GM18498 (cell line): ENCODE measurements around the gene KMO.

Experiments
- ATAC-seq: cut with Tn5 transposase; IDR thresholded peaks from one replicate; pipeline ENCODE4 v1.9.1; 2021; ENCODE audit warnings: mild to moderate bottlenecking, moderate library complexity; ENCODE audit not compliant: unreplicated experiment

KMO gene

DNA sequence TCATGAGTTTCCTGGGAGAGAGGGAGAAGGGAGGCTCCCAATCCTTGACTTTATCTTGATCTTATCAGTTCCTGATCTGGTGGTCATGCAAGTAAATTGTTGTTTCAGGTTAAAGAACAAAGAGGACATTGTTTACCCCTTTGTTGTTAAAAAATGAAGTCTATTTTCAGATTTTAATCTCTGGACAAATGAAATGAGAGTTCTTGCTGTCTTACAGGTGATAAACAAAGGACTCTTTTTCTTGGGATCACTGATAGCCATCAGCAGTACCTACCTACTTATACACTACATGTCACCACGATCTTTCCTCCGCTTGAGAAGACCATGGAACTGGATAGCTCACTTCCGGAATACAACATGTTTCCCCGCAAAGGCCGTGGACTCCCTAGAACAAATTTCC, 59.6 kb downstream of the KMO start:
- no peak for ATAC-seq

GRCh38 chr1:241592273-241592958, 60.2 kb downstream of the KMO start:
- ATAC-seq, result peak; percentile 69

DNA sequence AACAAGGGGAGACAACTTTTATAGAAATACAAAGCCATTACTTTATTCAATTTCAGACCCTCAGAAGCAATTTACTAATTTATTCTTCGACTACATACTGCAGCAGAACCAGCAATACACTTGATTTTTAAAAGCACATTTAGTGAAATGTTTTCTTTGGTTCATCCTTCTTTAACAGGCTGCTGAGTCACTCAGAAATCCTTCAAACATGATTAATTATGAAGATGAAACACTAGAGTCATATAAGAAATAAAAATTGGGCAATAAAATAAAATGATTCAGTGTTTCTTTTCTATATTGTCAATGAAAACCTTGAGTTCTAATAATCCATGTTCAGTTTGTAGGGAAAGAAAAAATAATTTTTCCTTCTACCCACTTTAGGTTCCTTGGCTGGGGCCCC, 61.0 kb downstream of the KMO start:
- no peak for ATAC-seq

DNA sequence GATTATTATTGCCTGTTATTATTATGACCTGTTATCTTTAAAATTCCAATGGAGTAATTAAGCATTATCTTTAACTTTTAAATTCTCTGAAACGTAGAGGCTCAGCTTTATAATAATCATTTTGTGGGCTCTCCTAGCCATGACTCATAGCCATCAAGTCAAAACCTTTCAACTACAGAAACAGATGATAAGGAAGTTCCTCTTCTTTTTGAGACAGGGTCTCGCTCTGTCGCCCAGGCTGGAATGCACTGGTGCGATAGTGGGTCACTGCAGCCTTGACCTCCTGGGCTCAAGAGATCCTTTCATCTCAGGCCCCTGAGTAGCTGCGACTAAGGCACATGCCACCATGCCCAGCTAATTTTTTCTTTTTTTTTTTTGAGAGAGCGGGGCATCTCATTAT, 64.5 kb downstream of the KMO start:
- no peak for ATAC-seq

DNA sequence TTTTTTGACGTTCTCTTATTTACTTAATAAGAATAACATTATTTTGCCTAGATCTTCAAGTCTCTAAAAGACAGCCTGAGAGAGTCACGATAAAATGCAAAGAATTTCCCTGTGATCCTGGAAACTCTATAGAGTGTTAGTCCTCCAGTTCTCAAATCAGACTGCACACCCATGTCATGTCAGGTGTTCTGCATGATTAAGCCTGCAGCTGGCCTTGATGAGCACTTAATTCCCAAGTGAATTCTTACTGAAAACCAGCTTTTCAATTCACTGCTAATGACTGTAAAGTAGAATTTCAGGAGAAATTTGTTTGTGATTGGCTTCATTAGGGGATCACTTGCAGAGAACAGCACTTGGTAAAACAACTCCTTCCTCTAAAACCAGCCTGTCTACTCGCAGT, 66.1 kb downstream of the KMO start:
- no peak for ATAC-seq

DNA sequence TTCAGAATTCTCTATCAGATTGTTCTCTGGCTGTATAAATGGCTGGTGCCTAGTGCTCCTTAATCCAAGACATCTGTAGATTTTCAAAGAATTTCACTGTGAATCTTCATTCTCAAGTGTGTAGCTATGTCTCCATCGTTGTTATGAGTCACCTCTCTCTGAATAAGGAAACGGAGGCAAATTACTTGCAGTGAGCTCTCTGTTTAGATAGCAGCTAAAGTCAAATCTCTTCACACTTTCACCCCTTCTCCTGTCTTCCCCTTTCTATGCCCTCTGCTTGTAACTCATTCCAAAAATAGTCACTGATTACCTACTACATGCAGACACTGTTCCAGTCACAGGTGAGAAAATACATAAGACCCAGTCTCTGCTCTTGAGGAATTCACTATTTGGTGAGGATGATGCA, 68.3 kb downstream of the KMO start:
- peak; percentile 91 for ATAC-seq

DNA sequence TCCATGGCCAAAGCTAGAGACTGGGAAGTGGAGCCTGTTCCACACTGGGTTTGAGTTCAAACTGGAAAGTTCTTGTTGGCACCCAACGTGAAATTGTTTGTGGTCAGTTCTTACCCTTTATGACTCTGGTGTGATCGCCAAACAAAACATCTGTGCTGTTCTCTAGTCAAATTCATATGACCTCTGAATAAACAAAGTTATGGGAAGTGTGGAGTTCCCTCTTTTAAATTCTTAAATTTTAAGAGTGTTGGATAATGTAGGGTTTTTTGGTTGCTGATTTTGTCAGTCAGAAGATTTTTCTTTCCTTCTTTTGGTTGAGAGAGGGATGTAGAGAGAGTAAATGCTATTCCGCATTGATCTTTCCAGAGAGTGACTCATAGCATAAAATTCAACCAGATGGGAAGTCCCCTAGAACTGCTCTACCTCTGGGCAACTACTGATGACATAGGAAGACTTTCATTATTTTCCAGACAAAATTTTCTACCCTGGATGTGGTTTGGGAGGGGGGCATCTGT, 71.6 kb downstream of the KMO start:
- no peak for ATAC-seq

- no peak for ATAC-seq
Measured at GRCh38 chr1:241605146-241605805, 73.1 kb downstream of the KMO start.

GRCh38 chr1:241606544-241606943, 74.4 kb downstream of the KMO start:
- no peak for ATAC-seq

DNA sequence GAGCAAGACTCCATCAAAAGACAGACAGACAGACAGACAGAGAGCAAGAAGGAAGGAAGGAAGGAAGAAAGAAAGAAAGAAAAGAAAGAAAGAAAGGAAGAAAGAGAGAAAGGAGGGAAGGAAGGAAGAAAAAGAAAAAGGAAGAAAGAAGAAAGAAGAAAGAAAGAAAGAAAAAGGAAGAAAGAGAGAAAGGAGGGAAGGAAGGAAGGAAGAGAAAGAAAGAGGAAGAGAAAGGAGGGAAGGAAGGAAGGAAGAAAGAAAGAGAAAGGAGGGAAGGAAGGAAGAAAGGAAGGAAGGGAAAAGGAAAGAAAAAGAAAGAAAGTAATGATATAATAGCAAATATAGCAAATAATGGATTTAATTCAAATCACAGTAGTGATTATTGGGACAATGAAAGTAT, 75.3 kb downstream of the KMO start:
- no peak for ATAC-seq

DNA sequence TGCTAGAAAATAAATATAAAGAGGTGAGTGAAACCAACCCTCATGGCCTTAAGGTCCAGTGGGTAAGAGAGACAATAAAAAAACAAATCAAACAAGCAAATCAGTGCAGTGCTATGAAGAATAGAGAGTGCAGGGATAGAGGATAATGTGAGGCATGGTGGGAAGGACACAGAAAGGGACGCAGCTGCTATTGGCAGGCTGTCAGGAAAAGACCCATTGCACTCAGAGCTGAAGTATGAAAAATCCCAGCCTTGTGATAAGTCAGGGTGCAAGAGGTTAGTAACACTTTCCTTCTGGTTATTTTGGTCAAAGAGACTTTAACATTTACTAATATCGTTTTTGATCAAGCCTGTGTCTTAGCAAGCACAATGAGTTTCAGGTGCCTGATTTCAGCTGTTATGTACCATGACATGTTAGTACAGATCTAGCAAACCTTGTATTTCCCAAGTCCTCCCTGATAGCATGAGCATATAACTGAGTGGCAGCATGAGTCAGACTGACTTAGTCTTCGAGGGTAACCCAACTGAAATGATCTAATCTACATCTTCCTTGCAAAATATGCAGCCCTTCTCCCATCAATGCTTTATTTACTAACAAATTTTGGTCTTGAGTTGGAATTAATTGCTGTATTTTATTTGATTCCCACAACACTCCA, 76.3 kb downstream of the KMO start:
- no peak for ATAC-seq

DNA sequence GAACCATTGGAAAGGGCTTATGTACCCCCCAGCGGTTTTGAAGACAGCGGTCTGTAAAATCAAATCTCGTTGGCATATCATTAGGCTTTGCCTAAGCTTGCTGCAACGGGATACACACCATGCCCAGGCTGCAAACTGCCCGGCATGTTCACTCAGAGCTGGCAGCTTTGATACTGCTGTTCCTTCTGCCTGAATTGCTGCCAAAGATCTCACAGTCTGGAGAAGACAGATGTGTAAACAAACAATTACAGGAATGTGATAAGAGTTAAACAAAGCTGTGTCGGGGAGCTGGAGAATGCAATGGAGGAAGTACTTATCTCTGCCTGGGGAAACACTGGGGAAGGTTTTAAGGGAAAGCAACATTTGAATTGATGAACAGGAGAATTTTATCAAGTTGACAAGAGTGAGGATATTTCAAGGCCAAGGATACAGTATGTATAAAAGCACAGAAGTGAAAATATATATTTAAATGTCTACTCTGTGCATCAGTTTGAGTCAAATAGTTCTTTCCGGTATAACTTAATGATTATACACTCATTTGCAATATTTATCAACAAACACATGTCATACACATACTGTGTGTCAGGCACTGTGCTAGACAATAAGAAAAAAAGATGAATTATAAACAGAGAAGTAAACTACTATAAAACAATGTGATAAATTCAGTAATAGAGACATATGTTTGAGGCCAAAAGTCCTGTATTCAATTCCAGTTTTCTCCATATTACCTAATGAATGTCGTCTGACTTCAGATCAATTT, 78.1 kb downstream of the KMO start:
- ATAC-seq, result no peak

DNA sequence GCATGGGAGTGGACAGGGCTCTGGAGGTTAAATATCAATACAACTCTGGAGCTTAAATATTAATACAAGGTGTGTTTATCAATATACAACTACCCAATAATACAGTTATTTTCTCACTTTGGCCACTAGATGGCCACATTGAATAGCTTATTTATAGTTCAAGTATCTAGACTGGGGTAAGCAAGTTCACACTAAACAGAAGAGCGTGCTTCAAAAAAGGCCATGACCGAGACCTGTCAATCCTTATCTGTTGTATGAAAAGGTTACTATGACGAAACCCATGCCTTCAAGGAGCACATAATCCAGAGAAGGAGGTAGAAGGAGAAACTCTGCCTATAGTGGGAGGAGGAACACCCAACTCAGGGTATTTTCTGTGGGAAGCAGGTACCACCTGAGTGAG, 78.9 kb downstream of the KMO start:
- peak; percentile 91 for ATAC-seq

DNA sequence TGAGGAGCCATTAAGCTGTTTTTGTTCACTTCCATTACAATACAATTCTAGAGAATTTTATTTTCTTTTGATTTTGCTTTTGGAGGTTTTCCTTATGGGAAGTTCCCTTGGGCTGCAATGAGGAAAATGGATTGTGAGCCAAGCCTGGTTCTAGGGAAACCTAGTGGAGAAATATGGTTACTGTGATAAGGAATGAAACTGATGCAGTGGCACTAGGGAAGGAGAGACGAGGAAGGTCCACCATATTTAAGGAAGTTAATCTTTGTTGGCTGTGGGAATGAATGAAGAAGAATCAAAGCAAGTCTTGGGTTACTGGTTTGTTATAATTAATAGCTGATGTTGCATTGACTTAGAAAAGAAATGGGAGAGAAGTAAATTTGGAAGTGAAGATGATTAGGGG, 79.6 kb downstream of the KMO start:
- ATAC-seq, result no peak

DNA sequence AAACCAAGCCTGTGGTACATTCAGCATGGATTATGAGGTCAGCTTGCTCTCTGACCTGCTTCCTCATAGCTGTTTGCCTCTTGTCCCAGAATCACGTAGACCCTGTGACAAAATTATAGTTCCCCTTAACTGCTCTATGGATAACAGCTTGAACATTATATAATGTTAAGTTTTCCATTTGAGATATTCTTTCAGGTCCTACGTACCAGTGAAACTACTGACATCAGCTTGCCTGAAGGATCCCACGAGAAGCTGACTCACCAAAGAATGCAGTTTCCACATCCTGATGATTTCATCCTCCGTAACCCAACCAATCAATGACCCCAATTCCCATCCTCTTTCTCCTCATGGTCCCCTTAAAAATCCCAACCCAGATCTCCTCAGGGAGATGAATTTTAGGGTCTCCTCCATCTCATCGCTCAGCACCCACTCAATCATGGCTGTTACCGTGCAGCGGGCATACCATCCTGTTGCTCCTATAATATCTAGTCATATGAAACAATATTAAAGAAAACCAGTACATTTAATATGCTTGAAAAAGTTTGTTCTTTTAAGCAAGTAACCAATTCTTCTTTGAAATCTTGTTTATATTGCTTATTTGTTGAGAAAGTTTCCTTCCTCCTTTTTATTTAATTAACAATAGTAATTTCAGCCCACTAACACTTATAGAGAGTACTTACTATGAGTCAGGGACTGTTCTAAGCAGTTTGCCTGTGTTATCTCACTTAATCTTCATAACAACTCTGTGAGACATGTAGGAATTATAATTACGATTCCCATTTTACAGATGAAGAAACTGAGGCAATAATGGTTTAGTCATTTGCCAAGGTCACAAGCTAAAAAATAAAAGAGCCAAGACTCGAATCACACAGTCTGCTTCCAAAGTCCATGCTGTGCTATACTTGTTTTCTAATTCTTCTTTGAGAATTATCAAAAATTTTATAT, 80.6 kb downstream of the KMO start:
- no peak for ATAC-seq

DNA sequence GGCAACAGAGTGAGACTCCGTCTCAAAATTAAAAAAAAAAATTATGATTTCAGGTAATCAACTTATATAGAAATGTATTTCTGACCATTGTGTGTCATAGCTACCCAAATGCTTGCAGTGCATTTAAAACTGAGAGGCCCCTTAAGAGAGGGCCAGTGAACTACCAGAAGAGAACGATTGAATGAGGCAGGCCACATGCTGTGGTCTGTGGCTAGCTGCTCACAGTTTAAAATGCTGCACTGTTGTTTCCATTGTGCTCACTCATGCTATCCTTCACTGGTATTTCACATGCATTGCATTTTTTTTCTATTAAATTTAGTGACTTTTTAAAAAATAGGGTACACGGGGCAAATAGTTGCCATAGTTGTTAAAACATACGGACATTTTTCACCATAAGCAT, 82.0 kb downstream of the KMO start:
- ATAC-seq, result no peak

GRCh38 chr1:241614572-241614971, 82.4 kb downstream of the KMO start:
- no peak for ATAC-seq

DNA sequence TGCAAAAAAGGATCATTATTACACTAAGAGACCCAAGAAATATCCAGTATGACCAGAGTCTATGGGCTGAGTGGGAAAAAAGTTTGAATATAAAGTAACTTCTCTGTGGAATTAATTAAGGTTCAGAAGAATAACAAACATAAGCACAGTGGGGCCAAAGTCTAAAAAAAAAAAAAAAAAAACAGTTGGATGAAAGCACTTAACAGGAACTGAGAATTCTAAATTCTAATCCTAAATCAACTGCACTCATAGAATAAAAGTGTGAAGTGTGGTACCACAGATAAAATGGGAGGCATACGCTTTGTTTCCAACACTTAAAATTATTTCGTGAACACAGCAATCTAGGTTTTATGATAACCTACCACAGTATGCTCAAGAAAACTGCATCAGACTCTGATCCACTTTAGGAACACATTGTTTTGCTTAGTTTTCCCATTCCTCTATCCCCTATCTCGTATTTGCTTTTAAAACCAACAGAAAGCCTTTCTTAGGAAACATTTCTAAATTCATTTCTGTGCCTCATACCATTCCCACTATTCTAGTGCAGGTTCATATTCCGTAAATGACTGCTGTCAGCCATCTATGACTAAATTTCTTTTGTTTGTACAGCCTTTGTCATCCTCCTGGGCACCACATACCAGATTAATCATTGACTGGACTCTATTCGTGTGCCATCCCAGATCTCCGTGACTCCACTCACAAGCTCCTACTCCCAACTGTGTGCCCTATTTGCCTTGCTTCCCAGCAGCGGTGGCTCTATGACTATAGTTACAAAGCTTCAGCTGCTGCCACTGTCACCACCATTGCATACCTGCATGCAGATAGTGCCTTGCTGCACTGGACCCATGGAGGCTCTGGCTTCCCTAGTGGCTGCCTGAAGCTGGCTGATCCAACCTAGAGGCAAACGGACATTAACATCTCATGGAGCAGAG, 83.1 kb downstream of the KMO start:
- no peak for ATAC-seq

GRCh38 chr1:241617426-241617825, 85.2 kb downstream of the KMO start:
- ATAC-seq, result no peak
